HEK293T (cell line): ENCODE measurements around the gene BHLHE23.

ENCODE experiments used
- ARNT ChIP-seq: fragments of 450-650 bp; IDR thresholded peaks from 2 replicates; pipeline ENCODE4 v1.6.1; 2017; ENCODE audit warnings: mild to moderate bottlenecking
- BHLHE40 ChIP-seq: fragments of 450-650 bp; IDR thresholded peaks from 2 replicates; pipeline ENCODE4 v1.6.1; 2016; ENCODE audit warnings: mild to moderate bottlenecking, moderate library complexity, borderline replicate concordance
- CTBP1 ChIP-seq: fragments of 450-650 bp; IDR thresholded peaks from 2 replicates; pipeline ENCODE4 v1.6.1; 2016; ENCODE audit warnings: borderline replicate concordance
- ELF4 ChIP-seq: fragments of 450-650 bp; IDR thresholded peaks from 2 replicates; pipeline ENCODE4 v1.6.1; 2017; ENCODE audit warnings: antibody characterized with exemption
- FOXA1 ChIP-seq: fragments of 450-650 bp; IDR thresholded peaks from 2 replicates; pipeline ENCODE4 v1.6.1; 2016; ENCODE audit warnings: mild to moderate bottlenecking
- FOXM1 ChIP-seq: fragments of 450-650 bp; IDR thresholded peaks from 2 replicates; pipeline ENCODE4 v1.6.1; 2017; ENCODE audit warnings: mild to moderate bottlenecking, borderline replicate concordance
- HDGF ChIP-seq: fragments of 450-650 bp; IDR thresholded peaks from 2 replicates; pipeline ENCODE4 v1.6.1; 2017; ENCODE audit warnings: antibody characterized with exemption, borderline replicate concordance
- LEF1 ChIP-seq: fragments of 450-650 bp; IDR thresholded peaks from 2 replicates; pipeline ENCODE4 v1.6.1; 2017; ENCODE audit warnings: mild to moderate bottlenecking, borderline replicate concordance
- SP1 ChIP-seq: fragments of 450-650 bp; IDR thresholded peaks from 2 replicates; pipeline ENCODE4 v1.6.1; 2017
- TARDBP ChIP-seq: fragments of 450-650 bp; IDR thresholded peaks from 2 replicates; pipeline ENCODE4 v1.6.1; 2016
- ZNF384 ChIP-seq: fragments of 450-650 bp; IDR thresholded peaks from 2 replicates; pipeline ENCODE4 v1.6.1; 2016

GRCh38 chr20:62967628-62968351 is 39.0 kb downstream of the BHLHE23 start:
- TF ChIP-seq FOXA1 (no peak), ELF4 (no peak), FOXM1 (no peak), ZNF384 (no peak), SP1 (no peak), CTBP1 (no peak), LEF1 (no peak), TARDBP (no peak), HDGF (no peak), BHLHE40 (no peak), ARNT (no peak)
